Suprapubic skin (tissue), 4 donors: ENCODE measurements around the gene CEP126. TPM values are rescaled to one million over a fixed set of nuclear protein-coding genes. Genes with fewer than 3 reads are reported as not detected.

Experiments
- DNase-seq, 2 donors: peaks; one replicate each; pipeline ENCODE4 v3.0.0-alpha.2; 2019; ENCODE audit warnings: low spot score in 2 of 2
- H3K27ac ChIP-seq: fragments of 200-600 bp; sonication (generic); one replicate; pipeline ENCODE4 v1.5.1; 2019
- H3K27me3 ChIP-seq: fragments of 200-600 bp; sonication (generic); one replicate; pipeline ENCODE4 v1.5.1; 2019
- H3K36me3 ChIP-seq: fragments of 200-600 bp; sonication (generic); one replicate; pipeline ENCODE4 v1.5.1; 2019
- H3K4me1 ChIP-seq: fragments of 200-600 bp; sonication (generic); one replicate; pipeline ENCODE4 v1.5.1; 2019
- H3K4me3 ChIP-seq: fragments of 200-600 bp; sonication (generic); one replicate; pipeline ENCODE4 v1.5.1; 2019; ENCODE audit warnings: mild to moderate bottlenecking
- H3K9me3 ChIP-seq: fragments of 200-600 bp; sonication (generic); one replicate; pipeline ENCODE4 v1.5.1; 2019
- EP300 ChIP-seq: sonication (generic); formaldehyde crosslinking; IDR thresholded peaks from one replicate; pipeline ENCODE4 v1.6.1; 2017; ENCODE audit warnings: antibody characterized with exemption
- POLR2A ChIP-seq, 2 donors: fragments of 450-650 bp; IDR thresholded peaks; one replicate each; pipeline ENCODE4 v1.6.1; 2017; ENCODE audit warnings: antibody characterized with exemption in 2 of 2, mild to moderate bottlenecking in 2 of 2, moderate library complexity in 2 of 2
- POLR2AphosphoS5 ChIP-seq, 3 donors: sonication (generic); formaldehyde crosslinking; IDR thresholded peaks; one replicate each; pipeline ENCODE4 v1.6.1; 2017; ENCODE audit warnings: antibody characterized with exemption in 3 of 3
- WGBS: methylation state at CpG from one replicate; pipeline ENCODE4 v1.1.5; 2018; 5-methylcytosine and 5-hydroxymethylcytosine counted together
- total RNA-seq, 4 donors: library from RNA; depleted of rRNA; stranded (reverse); fragments of >200 nt; gene quantifications; one replicate each; pipeline ENCODE4 v1.1.0, GENCODE V29; 2016
- TF ChIP-seq, protein P1 (sequence below), 2 donors: fragments of 200-600 bp in 1 of 2; fragments of 450-650 bp in 1 of 2; sonication (generic) in 1 of 2; IDR thresholded peaks; one replicate each; pipeline ENCODE4 v1.5.1; 2016 to 2019; ENCODE audit warnings: antibody characterized with exemption in 2 of 2, mild to moderate bottlenecking in 1 of 2, moderate library complexity in 1 of 2

The CEP126 gene
- total RNA-seq, 4 donors from 2014 or later = 2.4 to 10.2 (median 4.6) TPM

DNA sequence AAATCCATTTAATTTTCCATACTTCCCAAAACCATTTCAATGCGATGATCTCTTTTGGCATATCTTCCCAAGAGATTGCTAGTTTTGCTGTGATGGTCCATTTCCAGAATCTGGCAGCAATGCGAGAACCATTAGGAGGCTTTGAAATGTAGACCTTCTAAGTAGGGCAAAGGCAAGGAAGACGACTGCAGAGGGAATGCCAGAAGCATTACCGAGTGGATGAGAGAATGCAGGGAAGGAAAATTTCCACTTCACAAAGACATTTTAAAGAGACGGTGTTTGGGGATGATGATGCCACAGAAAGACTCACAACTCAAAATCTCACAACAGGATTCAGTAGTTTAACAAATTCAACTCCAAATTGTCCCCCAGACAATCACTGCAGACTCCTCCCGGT lies 471 bp upstream of the CEP126 start:
- no peaks in the 10 kb centered on the region for H3K9me3 ChIP-seq
- peaks cover 23% of the 10 kb centered on the region for H3K4me1 ChIP-seq
- 12% methylated on average over 6 of the region's 6 CpGs for WGBS
- DNase-seq = no peak
- no peaks in the 10 kb centered on the region for H3K27me3 ChIP-seq
- TF ChIP-seq, protein P1, sequence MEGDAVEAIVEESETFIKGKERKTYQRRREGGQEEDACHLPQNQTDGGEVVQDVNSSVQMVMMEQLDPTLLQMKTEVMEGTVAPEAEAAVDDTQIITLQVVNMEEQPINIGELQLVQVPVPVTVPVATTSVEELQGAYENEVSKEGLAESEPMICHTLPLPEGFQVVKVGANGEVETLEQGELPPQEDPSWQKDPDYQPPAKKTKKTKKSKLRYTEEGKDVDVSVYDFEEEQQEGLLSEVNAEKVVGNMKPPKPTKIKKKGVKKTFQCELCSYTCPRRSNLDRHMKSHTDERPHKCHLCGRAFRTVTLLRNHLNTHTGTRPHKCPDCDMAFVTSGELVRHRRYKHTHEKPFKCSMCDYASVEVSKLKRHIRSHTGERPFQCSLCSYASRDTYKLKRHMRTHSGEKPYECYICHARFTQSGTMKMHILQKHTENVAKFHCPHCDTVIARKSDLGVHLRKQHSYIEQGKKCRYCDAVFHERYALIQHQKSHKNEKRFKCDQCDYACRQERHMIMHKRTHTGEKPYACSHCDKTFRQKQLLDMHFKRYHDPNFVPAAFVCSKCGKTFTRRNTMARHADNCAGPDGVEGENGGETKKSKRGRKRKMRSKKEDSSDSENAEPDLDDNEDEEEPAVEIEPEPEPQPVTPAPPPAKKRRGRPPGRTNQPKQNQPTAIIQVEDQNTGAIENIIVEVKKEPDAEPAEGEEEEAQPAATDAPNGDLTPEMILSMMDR (IDR thresholded peaks at IDR 0.05) = no peak
- TF ChIP-seq EP300 (no peak), POLR2A (IDR thresholded peaks at IDR 0.05) (no peak), POLR2AphosphoS5 (IDR thresholded peaks at IDR 0.05) (no peak)
- peak overlapping the region; percentile 88 for H3K27ac ChIP-seq
- H3K36me3 ChIP-seq = no peaks in the 10 kb centered on the region
- peak overlapping the region; percentile 52 for H3K4me3 ChIP-seq

DNA sequence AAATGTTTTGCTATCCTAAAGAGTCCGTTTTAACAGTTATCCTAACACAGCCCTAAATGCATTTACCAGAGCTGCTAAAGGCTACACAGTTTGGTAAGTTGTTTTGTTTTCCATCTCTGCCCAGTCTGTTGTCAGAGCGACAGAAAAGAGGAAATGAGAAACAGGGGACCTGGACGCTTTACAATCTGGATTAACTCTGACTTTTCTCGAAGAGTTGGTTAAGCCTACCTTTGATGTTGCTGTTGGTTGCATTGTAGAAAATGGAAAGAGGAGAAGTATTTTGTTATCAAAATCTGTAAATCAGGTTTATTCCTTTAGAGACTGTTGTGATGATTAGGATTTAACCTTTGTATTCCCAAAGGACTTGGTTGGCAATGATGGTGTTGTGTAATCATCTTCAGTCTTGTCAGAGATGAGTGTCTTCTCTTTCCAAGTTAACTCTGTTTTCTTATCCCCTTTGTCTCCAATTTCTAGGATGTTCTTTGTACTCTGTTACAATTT lies 1.0 kb downstream of the CEP126 start:
- peaks cover 23% of the 10 kb centered on the region for H3K4me1 ChIP-seq
- no peak for TF ChIP-seq POLR2A (IDR thresholded peaks at IDR 0.05)
- TF ChIP-seq POLR2AphosphoS5 (IDR thresholded peaks at IDR 0.05) = peak in 1 of 3 donors; percentile 29
- TF ChIP-seq, protein P1 (IDR thresholded peaks at IDR 0.05) = no peak
- TF ChIP-seq EP300 = no peak
- H3K27ac ChIP-seq = peak overlapping the region; percentile 88
- peak overlapping the region; percentile 52 for H3K4me3 ChIP-seq
- H3K9me3 ChIP-seq = no peaks in the 10 kb centered on the region
- 12% methylated on average over 4 of the region's 4 CpGs for WGBS
- H3K27me3 ChIP-seq = no peaks in the 10 kb centered on the region
- no peak for DNase-seq
- H3K36me3 ChIP-seq = no peaks in the 10 kb centered on the region

DNA sequence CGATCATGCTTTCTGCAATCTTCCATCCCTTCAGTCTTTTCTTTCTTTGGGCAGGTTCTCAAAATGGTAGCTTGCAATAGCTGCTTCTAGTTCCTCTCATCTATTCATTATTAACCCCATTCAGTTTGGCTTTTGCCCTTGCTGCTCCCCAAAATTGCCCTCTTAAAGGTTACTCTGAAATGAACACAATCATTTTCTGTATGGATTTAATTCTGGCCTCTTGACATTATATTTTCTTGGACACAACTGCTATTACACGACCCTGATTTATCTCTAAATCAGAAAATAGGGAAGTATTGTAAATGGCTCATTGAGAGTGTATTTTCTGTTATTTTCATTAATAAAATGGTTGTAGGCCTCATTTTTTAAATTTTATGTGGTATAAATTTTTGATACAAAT lies 1.6 kb downstream of the CEP126 start, which contains the start of gene ANGPTL5:
Gene ANGPTL5 (minus strand): TSS at position 101 of the 400 bp plus-strand sequence. CDS start 8,613 bp downstream, outside the sequence.
- Histone ChIP-seq H3K36me3 (no peaks in the 10 kb centered on the region), H3K27me3 (no peaks in the 10 kb centered on the region), H3K27ac (peak within 1 kb of the TSS; percentile 88), H3K9me3 (no peaks in the 10 kb centered on the region), H3K4me3 (peak within 1 kb of the TSS; percentile 52), H3K4me1 (peaks cover 23% of the 10 kb centered on the region)
- TF ChIP-seq POLR2A (IDR thresholded peaks at IDR 0.05) = no peak
- TF ChIP-seq EP300 = no peak
- TF ChIP-seq POLR2AphosphoS5 (IDR thresholded peaks at IDR 0.05) = no peak
- TF ChIP-seq, protein P1 (IDR thresholded peaks at IDR 0.05) = no peak
- DNase-seq = no peak
- 45% methylated on average over 2 of the region's 2 CpGs for WGBS

DNA sequence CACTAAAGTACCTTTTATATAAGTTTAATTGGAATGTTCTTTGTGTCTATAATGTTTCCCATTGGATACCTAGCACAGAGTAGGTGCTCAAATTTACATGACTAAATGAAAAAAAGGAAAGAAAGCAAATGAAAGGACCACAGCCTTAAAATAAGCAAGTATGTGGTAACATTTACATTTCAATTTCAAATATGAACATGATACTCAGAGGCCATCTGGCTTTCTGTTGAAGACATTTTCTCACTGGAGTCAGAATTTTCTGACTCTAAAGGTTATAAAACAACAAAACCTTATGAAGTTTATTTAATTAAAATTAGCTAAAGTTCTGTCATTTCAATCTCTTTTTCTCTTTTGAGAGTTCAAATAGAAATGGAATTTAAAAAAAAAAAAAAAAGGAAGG lies 2.4 kb downstream of the CEP126 start:
- DNase-seq = no peak
- H3K4me3 ChIP-seq = no peak overlapping the region
- no peaks in the 10 kb centered on the region for H3K36me3 ChIP-seq
- H3K4me1 ChIP-seq = peaks cover 23% of the 10 kb centered on the region
- no peak for TF ChIP-seq POLR2AphosphoS5 (IDR thresholded peaks at IDR 0.05)
- no peak for TF ChIP-seq POLR2A (IDR thresholded peaks at IDR 0.05)
- TF ChIP-seq, protein P1 (IDR thresholded peaks at IDR 0.05) = no peak
- no peak for TF ChIP-seq EP300
- H3K27me3 ChIP-seq = no peaks in the 10 kb centered on the region
- no peaks in the 10 kb centered on the region for H3K9me3 ChIP-seq
- H3K27ac ChIP-seq = no peak overlapping the region

DNA sequence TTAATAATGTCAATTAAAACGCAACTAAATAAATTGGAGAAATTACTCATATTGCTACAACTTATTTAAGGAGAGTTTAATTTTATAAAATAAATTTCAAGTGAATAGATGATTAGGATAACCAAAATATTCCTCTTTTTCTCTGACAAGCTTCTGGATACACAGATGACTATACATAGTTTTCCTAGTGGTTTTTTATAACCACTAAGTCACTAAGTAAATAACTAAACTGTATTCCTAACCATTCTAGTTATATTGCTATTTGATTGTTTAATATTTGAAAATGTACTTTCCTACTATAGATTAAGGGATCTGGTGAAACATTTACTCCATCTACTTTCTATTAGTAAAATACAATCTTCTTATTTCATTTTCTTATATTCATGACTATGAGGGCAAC lies 6.2 kb downstream of the CEP126 start:
- Histone ChIP-seq H3K36me3 (no peaks in the 10 kb centered on the region), H3K9me3 (no peaks in the 10 kb centered on the region), H3K4me3 (no peak overlapping the region), H3K27ac (no peak overlapping the region), H3K27me3 (no peaks in the 10 kb centered on the region), H3K4me1 (peaks cover 8% of the 10 kb centered on the region)
- TF ChIP-seq, protein P1 (IDR thresholded peaks at IDR 0.05) = no peak
- TF ChIP-seq EP300 (no peak), POLR2AphosphoS5 (IDR thresholded peaks at IDR 0.05) (no peak), POLR2A (IDR thresholded peaks at IDR 0.05) (no peak)
- 92% methylated on average over 1 of the region's 1 CpG for WGBS
- no peak for DNase-seq
